ELF-1 (cell line): Measurements from ENCODE around the gene PLEKHM2.
"Not testable (repeated sequence)": the region's sequence is repeated elsewhere in the genome, so short reads cannot be mapped to it uniquely, and the experiment has no call there.

ENCODE experiments used
- DNase-seq: peaks from one replicate; pipeline ENCODE4 v3.0.0-alpha.2; 2016; ENCODE audit warnings: low read depth, low spot score

Gene PLEKHM2

DNA sequence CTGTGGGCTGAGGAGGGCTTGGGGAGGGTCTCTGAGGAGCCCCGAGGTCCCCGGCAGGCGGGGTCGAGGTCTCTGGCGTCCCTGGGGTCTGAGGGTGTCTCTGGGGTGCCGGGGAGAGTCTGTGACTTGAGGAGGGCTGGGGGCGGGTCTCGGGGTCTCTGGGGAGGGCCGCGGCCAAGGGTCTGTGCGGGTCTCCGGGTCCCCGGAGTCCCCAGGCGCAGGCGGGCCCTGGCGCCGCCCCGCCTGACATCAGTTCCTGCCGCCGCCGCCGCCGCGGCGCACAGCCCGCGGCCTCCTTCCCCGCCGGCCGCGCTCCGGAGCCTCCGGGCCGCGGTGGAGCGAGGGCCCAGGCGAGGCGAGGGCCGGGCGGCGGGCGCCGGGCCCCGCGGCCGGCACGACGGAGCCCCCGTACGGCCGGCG lies at the start of gene PLEKHM2:
Gene PLEKHM2, plus strand, starts transcription at position 279 of the 420 bp plus-strand sequence. CDS start 239 bp downstream, outside the sequence.
- DNase-seq: no peak

- DNase-seq: no peak
Measured at GRCh38 chr1:15636436-15636835, 47.7 kb upstream of the PLEKHM2 start.

DNA sequence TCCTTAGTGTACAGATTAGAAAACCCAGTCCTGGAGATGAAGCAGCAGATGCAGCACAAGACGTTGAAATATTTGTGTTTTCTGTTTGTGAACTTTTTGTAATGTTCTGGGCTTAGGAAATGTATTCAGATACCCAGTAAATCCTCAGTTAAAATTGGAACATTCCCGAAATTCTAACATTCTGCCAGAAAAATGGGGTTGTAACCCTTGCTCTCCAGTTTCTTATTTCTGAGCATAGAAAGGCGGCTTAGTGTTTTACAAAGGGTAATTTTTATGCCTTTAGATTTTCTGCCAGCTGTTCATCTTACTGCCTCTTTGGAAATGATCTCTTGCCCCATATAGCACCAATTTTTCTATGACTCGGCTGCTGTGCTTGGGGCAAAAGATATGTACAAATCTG lies 46.3 kb upstream of the PLEKHM2 start:
- DNase-seq: no peak

GRCh38 chr1:15639262-15639661 lies 44.9 kb upstream of the PLEKHM2 start:
- DNase-seq: no peak

DNA sequence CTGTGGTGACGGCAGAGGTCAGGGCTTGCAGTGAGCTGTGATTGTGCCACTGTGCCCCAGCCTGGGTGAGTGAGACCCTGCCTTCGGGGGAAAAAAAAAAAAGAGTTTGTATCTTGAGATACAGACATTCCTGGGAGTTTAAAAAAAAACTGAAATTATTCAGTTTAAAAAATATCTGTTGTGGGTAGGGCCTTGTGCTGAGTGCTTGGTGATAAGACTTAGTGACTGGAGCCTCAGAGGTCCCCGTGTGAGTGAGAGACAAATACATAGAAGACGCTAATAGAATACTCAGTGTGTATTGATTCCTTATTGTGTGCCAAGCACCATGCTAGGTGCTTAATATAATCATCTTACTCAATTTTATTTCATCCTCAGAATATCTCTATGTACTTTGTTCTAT lies 44.2 kb upstream of the PLEKHM2 start:
- no peak for DNase-seq

- no peak for DNase-seq
Measured at GRCh38 chr1:15640667-15641066, 43.5 kb upstream of the PLEKHM2 start.

DNA sequence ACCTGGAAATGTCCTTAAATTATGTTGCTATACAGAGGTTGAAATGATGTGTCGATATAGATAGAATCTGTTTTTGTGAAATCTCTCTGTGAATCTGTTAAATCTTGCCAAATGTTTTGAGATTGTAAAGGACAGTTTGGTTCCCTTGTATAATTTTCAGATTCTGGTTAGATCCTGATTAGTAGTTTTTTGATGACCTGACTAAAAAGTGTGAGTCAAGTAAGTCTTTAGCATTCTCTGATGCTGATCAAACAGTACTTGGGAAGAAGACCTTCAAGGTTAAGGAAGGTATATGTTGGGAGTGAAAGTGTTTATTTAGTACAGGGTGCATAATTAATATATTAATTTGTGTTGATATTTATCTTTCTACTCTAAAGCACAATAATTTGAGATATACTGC lies 34.2 kb upstream of the PLEKHM2 start:
- DNase-seq: no peak

GRCh38 chr1:15650433-15650832 lies 33.7 kb upstream of the PLEKHM2 start:
- no peak for DNase-seq

DNA sequence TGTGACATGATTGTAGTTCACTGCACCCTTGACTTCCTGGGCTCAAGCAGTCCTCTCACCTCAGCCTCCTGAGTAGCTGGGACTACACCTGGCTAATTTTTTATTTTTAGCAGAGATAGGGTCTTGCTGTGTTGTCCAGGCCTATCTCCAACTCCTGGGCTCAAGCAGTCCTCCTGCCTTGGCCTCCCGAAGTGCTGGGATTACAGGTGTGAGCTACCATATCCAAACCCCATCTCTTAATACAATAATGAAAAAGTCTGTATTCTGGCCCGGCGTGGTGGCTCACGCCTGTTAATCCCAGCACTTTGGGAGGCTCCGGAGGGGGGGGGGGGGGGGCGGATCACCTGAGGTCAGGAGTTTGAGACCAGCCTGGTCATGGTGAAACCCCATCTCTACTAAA lies 32.0 kb upstream of the PLEKHM2 start:
- DNase-seq: not testable (repeated sequence)

DNA sequence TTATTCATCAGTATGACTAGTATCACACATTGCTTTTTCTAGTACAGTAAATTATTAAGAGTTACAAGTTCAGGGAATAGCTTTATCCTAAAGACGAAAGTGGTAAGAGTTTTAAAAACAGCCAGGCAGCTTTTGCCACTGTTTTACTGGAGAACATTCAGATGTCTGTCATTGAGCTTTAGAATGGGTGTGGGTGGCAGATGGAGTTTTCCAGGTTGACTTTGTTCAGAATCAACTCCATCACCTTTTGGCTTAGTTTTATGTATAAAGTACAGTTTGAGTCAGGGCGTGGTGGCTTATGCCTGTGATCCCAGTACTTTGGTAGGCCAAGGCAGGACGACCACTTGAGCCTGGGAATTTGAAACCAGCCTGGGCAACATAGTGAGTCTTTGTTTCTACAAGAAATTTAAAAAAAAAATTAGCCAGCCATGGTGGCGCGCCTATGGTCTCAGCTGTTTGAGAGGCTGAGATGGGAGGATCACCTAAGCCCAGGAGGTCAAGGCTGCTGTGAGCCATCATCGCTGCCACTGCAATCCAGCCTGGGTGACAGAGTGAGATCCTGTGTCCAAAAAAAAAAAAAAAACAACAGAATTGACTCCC lies 29.9 kb upstream of the PLEKHM2 start:
- no peak for DNase-seq

- DNase-seq: no peak
Measured at GRCh38 chr1:15656464-15656863, 27.7 kb upstream of the PLEKHM2 start.

- DNase-seq: no peak
Measured at GRCh38 chr1:15657021-15657420, 27.1 kb upstream of the PLEKHM2 start.

DNA sequence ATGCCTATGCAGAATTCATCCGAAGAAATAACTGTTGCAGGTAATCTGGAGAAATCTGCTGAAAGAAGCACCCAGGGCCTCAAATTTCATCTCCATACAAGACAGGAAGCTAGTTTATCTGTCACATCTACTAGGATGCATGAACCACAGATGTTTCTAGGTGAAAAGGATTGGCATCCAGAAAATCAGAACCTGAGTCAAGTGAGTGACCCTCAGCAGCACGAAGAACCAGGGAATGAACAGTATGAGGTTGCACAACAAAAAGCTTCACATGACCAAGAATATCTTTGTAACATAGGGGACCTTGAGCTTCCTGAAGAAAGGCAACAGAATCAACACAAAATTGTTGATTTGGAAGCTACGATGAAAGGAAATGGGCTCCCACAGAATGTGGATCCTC lies 24.0 kb upstream of the PLEKHM2 start:
- DNase-seq: no peak

GRCh38 chr1:15662477-15662876 lies 21.6 kb upstream of the PLEKHM2 start:
- DNase-seq: no peak

DNA sequence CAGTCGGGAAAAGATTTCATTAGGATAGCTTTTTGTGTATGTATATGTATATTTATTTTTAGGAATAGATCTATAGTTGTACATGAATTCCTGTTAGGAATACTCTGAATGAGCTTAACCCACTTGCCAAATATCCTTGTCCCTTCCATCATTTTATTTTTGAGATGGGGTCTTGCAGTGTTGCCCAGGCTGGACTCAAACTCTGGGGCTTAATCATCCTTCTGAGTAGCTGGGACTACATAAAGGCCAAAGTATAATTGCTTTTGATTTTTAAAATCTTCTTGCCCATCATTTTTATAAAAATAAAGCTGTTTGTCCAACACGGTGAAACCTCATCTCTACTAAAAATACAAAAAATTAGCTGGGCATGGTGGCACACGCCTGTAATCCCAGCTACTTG lies 20.2 kb upstream of the PLEKHM2 start:
- no peak for DNase-seq

DNA sequence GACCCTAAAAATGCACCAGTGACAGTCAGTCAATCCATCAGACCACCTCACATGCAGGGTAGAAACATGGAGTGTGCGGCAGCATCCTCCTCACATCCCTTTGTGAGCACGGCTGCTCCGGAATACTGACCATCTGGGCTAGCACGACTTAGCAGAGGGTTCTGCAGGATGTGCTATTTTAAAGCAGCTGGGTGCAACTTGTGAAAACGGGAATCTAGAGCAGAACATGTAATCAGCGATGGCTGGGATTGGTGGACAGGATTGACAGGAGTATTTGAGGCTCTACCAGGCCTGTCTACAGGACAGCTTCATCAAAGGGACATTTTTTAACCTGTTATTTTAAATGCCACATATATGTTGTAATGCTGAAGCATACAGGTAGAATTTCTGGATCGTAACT lies 16.8 kb upstream of the PLEKHM2 start:
- no peak for DNase-seq

- DNase-seq: no peak
Measured at GRCh38 chr1:15668089-15668754, 15.9 kb upstream of the PLEKHM2 start.

GRCh38 chr1:15669074-15669473 lies 15.0 kb upstream of the PLEKHM2 start:
- DNase-seq: no peak

GRCh38 chr1:15669864-15670263 lies 14.3 kb upstream of the PLEKHM2 start:
- no peak for DNase-seq

- DNase-seq: no peak
Measured at GRCh38 chr1:15671430-15671829, 12.7 kb upstream of the PLEKHM2 start.

DNA sequence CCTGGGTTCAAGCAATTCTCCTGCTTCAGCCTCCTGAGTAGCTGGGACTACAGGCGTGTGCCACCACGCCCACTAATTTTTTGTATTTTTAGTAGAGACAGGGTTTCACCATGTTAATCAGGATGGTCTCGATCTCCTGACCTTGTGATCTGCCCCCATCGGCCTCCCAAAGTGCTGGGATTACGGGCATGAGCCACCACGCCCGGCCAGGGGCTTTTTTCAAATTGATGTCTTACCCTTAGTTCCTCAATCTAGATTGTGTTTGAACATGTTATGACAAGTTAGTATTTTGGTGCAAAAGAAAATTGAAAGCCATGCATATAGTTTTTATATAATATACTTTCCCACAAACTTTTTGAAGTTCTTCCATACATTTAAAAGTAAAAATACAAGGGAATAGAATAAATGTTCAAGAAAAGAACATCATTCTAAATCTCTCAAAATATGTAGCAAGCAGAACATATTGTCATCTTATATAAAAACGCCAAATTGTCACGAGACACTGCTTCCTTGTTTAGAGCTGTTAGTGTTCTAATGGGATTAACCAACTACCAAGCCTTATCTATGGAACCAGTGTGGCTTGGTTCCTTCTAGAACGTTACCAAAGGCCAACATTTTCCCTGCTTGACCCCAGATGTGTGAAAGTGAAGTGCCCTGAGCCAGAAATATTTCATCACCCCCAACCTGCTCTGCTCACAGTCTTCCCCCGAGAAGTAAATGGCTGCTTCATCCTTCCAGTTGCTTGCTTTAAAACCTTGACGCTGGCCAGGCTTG lies 9.5 kb upstream of the PLEKHM2 start:
- DNase-seq: no peak

- no peak for DNase-seq
Measured at GRCh38 chr1:15676010-15676409, 8.1 kb upstream of the PLEKHM2 start.
